ENCODE measurements around the gene REPS2. TPM values are rescaled to one million over a fixed set of nuclear protein-coding genes. Genes with fewer than 3 reads are reported as not detected.

REPS2 gene
- polyA plus RNA-seq, 1 donor = 8.1 TPM

- DNase-seq (ENCODE audit: low read depth) = no peak
Observed at GRCh38 chrX:17035111-17035510, 88.7 kb downstream of the REPS2 start.

GRCh38 chrX:17036171-17036961, 89.9 kb downstream of the REPS2 start:
- DNase-seq (ENCODE audit: low read depth) = no peak

- DNase-seq (ENCODE audit: low read depth) = no peak
Observed at GRCh38 chrX:17038277-17038676, 91.8 kb downstream of the REPS2 start.

GRCh38 chrX:17038681-17039161, 92.3 kb downstream of the REPS2 start:
- DNase-seq (ENCODE audit: low read depth) = peak; percentile 80

GRCh38 chrX:17039826-17040225, 93.4 kb downstream of the REPS2 start:
- no peak for DNase-seq (ENCODE audit: low read depth)

- no peak for DNase-seq (ENCODE audit: low read depth)
Observed at GRCh38 chrX:17040711-17041110, 94.3 kb downstream of the REPS2 start.

GRCh38 chrX:17042037-17042436, 95.6 kb downstream of the REPS2 start:
- no peak for DNase-seq (ENCODE audit: low read depth)

- no peak for DNase-seq (ENCODE audit: low read depth)
Observed at GRCh38 chrX:17046478-17047097, 100.1 kb downstream of the REPS2 start.

GRCh38 chrX:17047224-17047623, 100.8 kb downstream of the REPS2 start:
- DNase-seq (ENCODE audit: low read depth) = no peak

GRCh38 chrX:17052210-17052609, 105.8 kb downstream of the REPS2 start:
- DNase-seq (ENCODE audit: low read depth) = no peak

GRCh38 chrX:17052793-17053192, 106.3 kb downstream of the REPS2 start:
- no peak for DNase-seq (ENCODE audit: low read depth)

- no peak for DNase-seq (ENCODE audit: low read depth)
Observed at GRCh38 chrX:17053502-17053901, 107.0 kb downstream of the REPS2 start.

GRCh38 chrX:17056868-17057608, 110.6 kb downstream of the REPS2 start:
- DNase-seq (ENCODE audit: low read depth) = no peak

GRCh38 chrX:17062065-17062464, 115.6 kb downstream of the REPS2 start:
- no peak for DNase-seq (ENCODE audit: low read depth)

- DNase-seq (ENCODE audit: low read depth) = no peak
Observed at GRCh38 chrX:17065100-17065499, 118.6 kb downstream of the REPS2 start.

GRCh38 chrX:17067534-17067933, 121.1 kb downstream of the REPS2 start:
- no peak for DNase-seq (ENCODE audit: low read depth)

GRCh38 chrX:17072301-17072700, 125.8 kb downstream of the REPS2 start:
- DNase-seq (ENCODE audit: low read depth) = no peak

- no peak for DNase-seq (ENCODE audit: low read depth)
Observed at GRCh38 chrX:17072721-17073230, 126.3 kb downstream of the REPS2 start.

- no peak for DNase-seq (ENCODE audit: low read depth)
Observed at GRCh38 chrX:17075004-17075403, 128.5 kb downstream of the REPS2 start.

- DNase-seq (ENCODE audit: low read depth) = no peak
Observed at GRCh38 chrX:17077361-17077760, 130.9 kb downstream of the REPS2 start.

GRCh38 chrX:17078031-17078720, 131.7 kb downstream of the REPS2 start:
- DNase-seq (ENCODE audit: low read depth) = peak; percentile 39

- DNase-seq (ENCODE audit: low read depth) = no peak
Observed at GRCh38 chrX:17081511-17081910, 135.1 kb downstream of the REPS2 start.

Data from forelimb muscle (tissue), 1 donor.